Upper lobe of right lung (tissue), 1 donor: Measurements from ENCODE around the gene TMEM143. TPM values are rescaled to one million over a fixed set of nuclear protein-coding genes. Genes with fewer than 3 reads are reported as not detected.
A peak's percentile ranks its signal among the peaks of the same experiment; 100 is the strongest.

Source experiments
- ATAC-seq: fragments of 200-7000 bp; cut with Tn5 transposase; one replicate; pipeline ENCODE4 v1.9.1; 2020; ENCODE audit warnings: mild to moderate bottlenecking, moderate library complexity
- DNase-seq: peaks from one replicate; pipeline ENCODE4 v3.0.0-alpha.2; 2020
- H3K27ac ChIP-seq: fragments of 200-600 bp; one replicate; pipeline ENCODE4 v1.8.0; 2022
- H3K27me3 ChIP-seq: fragments of 200-600 bp; one replicate; pipeline ENCODE4 v1.8.0; 2022; ENCODE audit warnings: mild to moderate bottlenecking
- H3K36me3 ChIP-seq: fragments of 200-600 bp; one replicate; pipeline ENCODE4 v1.8.0; 2022
- H3K4me1 ChIP-seq: fragments of 200-600 bp; one replicate; pipeline ENCODE4 v1.8.0; 2022
- H3K4me3 ChIP-seq: fragments of 200-600 bp; one replicate; pipeline ENCODE4 v1.8.0; 2022; ENCODE audit warnings: mild to moderate bottlenecking
- H3K9me3 ChIP-seq: fragments of 200-600 bp; one replicate; pipeline ENCODE4 v1.8.0; 2022
- CTCF ChIP-seq: fragments of 200-600 bp; IDR thresholded peaks from one replicate; pipeline ENCODE4 v1.8.0; 2022; ENCODE audit warnings: antibody characterized with exemption
- intact Hi-C: fragments of 100-400 bp; cut with DNase I; formaldehyde crosslinking; loops from one replicate; pipeline ENCODE4 v1.11.0; 2022
- total RNA-seq: library from RNA; stranded (reverse); fragmentation: NEBNext Ultra II Directional; extraction: Animal tissue kit (Norgen Biotek cat#: 25700); gene quantifications from one replicate; pipeline ENCODE4 v1.2.1, GENCODE V29; 2021
- donor health status: DM: no; HTN: yes; CAD: no; lungs with severe emphysema.

TMEM143 gene
- total RNA-seq, 1 donor from 2014 or later = 10.7 TPM

GRCh38 chr19:48351341-48351752 lies 12.4 kb downstream of the TMEM143 start:
- Histone ChIP-seq H3K36me3 (no peaks in the 10 kb centered on the region), H3K4me1 (no peaks in the 10 kb centered on the region), H3K9me3 (no peaks in the 10 kb centered on the region), H3K27ac (no peak overlapping the region), H3K4me3 (no peak overlapping the region), H3K27me3 (no peaks in the 10 kb centered on the region)
- ATAC-seq (peak; percentile 97), DNase-seq (peak; percentile 91)
- peak; percentile 88 for TF ChIP-seq CTCF
- intact Hi-C loops = no loop called here

- Histone ChIP-seq H3K4me3 (no peak overlapping the region), H3K27ac (no peak overlapping the region), H3K36me3 (no peaks in the 10 kb centered on the region), H3K4me1 (no peaks in the 10 kb centered on the region), H3K27me3 (no peaks in the 10 kb centered on the region), H3K9me3 (no peaks in the 10 kb centered on the region)
- no peak for ATAC-seq
- TF ChIP-seq CTCF = no peak
- intact Hi-C loops = no loop called here
- no peak for DNase-seq
These were observed 12.9 kb downstream of the TMEM143 start for GRCh38 chr19:48350856-48351255.

- Histone ChIP-seq H3K4me3 (no peak overlapping the region), H3K27me3 (no peaks in the 10 kb centered on the region), H3K4me1 (no peaks in the 10 kb centered on the region), H3K36me3 (no peaks in the 10 kb centered on the region), H3K9me3 (no peaks in the 10 kb centered on the region), H3K27ac (no peak overlapping the region)
- intact Hi-C loops = no loop called here
- ATAC-seq (no peak), DNase-seq (no peak)
- TF ChIP-seq CTCF = no peak
These were observed 15.0 kb downstream of the TMEM143 start for GRCh38 chr19:48348737-48349136.

GRCh38 chr19:48348045-48348444 lies 15.7 kb downstream of the TMEM143 start:
- no peak for TF ChIP-seq CTCF
- no peaks in the 10 kb centered on the region for H3K36me3 ChIP-seq
- ATAC-seq (no peak), DNase-seq (no peak)
- intact Hi-C loops = no loop called here
- H3K9me3 ChIP-seq = no peaks in the 10 kb centered on the region
- H3K27ac ChIP-seq = no peak overlapping the region
- no peak overlapping the region for H3K4me3 ChIP-seq
- no peaks in the 10 kb centered on the region for H3K27me3 ChIP-seq
- H3K4me1 ChIP-seq = no peaks in the 10 kb centered on the region

- TF ChIP-seq CTCF = no peak
- DNase-seq (no peak), ATAC-seq (no peak)
- H3K4me3 ChIP-seq = no peak overlapping the region
- no peaks in the 10 kb centered on the region for H3K36me3 ChIP-seq
- H3K4me1 ChIP-seq = no peaks in the 10 kb centered on the region
- H3K27ac ChIP-seq = no peak overlapping the region
- no peaks in the 10 kb centered on the region for H3K27me3 ChIP-seq
- no peaks in the 10 kb centered on the region for H3K9me3 ChIP-seq
- intact Hi-C loops = no loop called here
These were observed 17.5 kb downstream of the TMEM143 start for GRCh38 chr19:48346191-48346590.

- no peak for DNase-seq
- no peaks in the 10 kb centered on the region for H3K9me3 ChIP-seq
- H3K27me3 ChIP-seq = no peaks in the 10 kb centered on the region
- no peak overlapping the region for H3K27ac ChIP-seq
- no peaks in the 10 kb centered on the region for H3K4me1 ChIP-seq
- no peaks in the 10 kb centered on the region for H3K36me3 ChIP-seq
- TF ChIP-seq CTCF = no peak
- H3K4me3 ChIP-seq = no peak overlapping the region
- no peak for ATAC-seq
- intact Hi-C loops = no loop called here
These were observed 18.8 kb downstream of the TMEM143 start for GRCh38 chr19:48344892-48345291.
